ENCODE data around the gene FZD7. TPM values are rescaled to one million over a fixed set of nuclear protein-coding genes. Genes with fewer than 3 reads are reported as not detected.

FZD7 gene
- total and polyA plus RNA-seq, 2 of the 8 experiments (the other 6 are each of a cell fraction or from before 2014, with no cell fraction given): 176 to 246 TPM

GRCh38 chr2:202074324-202074723, 40.7 kb downstream of the FZD7 start (continued):
- TF ChIP-seq NRF1 (IDR thresholded peaks at IDR 0.05; ENCODE audit: low read depth, low read length): no peak

All from H1 (cell line).